GM12878 (cell line): Measurements from ENCODE around the gene ETV7.

Source experiments
- BRCA1 ChIP-seq: IDR thresholded peaks from 2 replicates; pipeline ENCODE4 v1.6.1; 2011; ENCODE audit warnings: low read depth, low read length, improper control_type of control experiment
- POLR2A ChIP-seq: IDR thresholded peaks from 2 replicates; pipeline ENCODE4 v1.6.1; 2011; ENCODE audit warnings: low read depth, mild to moderate bottlenecking, low read length
- RAD21 ChIP-seq: IDR thresholded peaks from 2 replicates; pipeline ENCODE4 v1.6.1; 2011; ENCODE audit warnings: mild to moderate bottlenecking, low read depth, low read length, moderate library complexity; ENCODE audit not compliant: insufficient read depth
- RELA ChIP-seq: fragments of 450-650 bp; IDR thresholded peaks from 2 replicates; pipeline ENCODE4 v1.8.0; 2014; ENCODE audit warnings: borderline replicate concordance; ENCODE audit not compliant: partially characterized antibody
- REST ChIP-seq: IDR thresholded peaks from 2 replicates; pipeline ENCODE4 v1.6.1; 2012; ENCODE audit warnings: mild to moderate bottlenecking, low read depth, low read length
- YY1 ChIP-seq: IDR thresholded peaks from 2 replicates; pipeline ENCODE4 v1.6.1; 2011; ENCODE audit warnings: low read depth, mild to moderate bottlenecking, low read length
- TF ChIP-seq, protein P1 (sequence below): IDR thresholded peaks from 2 replicates; pipeline ENCODE4 v1.6.1; 2011; ENCODE audit warnings: low read depth, low read length, improper control_type of control experiment, borderline replicate concordance
- TF ChIP-seq, protein P2 (sequence below), 3 experiments: IDR thresholded peaks in 2 of 3; conservative IDR thresholded peaks in 1 of 3; 2 replicates each; pipeline ENCODE4 v1.5.1; 2011; ENCODE audit warnings: low read depth in 3 of 3, low read length in 3 of 3, mild to moderate bottlenecking in 3 of 3, control low read depth in 2 of 3, moderate library complexity in 2 of 3, inconsistent platforms in 1 of 3, mixed read lengths in 1 of 3; ENCODE audit not compliant: control insufficient read depth in 2 of 3, insufficient read depth in 1 of 3; ENCODE audit errors: extremely low read depth in 1 of 3
- TF ChIP-seq, protein P3 (sequence below): IDR thresholded peaks from 2 replicates; pipeline ENCODE4 v1.6.1; 2012; ENCODE audit warnings: low read depth, low read length, improper control_type of control experiment

- TF ChIP-seq BRCA1, result no peak
- TF ChIP-seq, protein P1, sequence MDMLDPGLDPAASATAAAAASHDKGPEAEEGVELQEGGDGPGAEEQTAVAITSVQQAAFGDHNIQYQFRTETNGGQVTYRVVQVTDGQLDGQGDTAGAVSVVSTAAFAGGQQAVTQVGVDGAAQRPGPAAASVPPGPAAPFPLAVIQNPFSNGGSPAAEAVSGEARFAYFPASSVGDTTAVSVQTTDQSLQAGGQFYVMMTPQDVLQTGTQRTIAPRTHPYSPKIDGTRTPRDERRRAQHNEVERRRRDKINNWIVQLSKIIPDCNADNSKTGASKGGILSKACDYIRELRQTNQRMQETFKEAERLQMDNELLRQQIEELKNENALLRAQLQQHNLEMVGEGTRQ, result peak; percentile 91
- TF ChIP-seq RELA, result no peak
- no peak for TF ChIP-seq REST
- TF ChIP-seq, protein P2, sequence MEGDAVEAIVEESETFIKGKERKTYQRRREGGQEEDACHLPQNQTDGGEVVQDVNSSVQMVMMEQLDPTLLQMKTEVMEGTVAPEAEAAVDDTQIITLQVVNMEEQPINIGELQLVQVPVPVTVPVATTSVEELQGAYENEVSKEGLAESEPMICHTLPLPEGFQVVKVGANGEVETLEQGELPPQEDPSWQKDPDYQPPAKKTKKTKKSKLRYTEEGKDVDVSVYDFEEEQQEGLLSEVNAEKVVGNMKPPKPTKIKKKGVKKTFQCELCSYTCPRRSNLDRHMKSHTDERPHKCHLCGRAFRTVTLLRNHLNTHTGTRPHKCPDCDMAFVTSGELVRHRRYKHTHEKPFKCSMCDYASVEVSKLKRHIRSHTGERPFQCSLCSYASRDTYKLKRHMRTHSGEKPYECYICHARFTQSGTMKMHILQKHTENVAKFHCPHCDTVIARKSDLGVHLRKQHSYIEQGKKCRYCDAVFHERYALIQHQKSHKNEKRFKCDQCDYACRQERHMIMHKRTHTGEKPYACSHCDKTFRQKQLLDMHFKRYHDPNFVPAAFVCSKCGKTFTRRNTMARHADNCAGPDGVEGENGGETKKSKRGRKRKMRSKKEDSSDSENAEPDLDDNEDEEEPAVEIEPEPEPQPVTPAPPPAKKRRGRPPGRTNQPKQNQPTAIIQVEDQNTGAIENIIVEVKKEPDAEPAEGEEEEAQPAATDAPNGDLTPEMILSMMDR (IDR thresholded peaks at IDR 0.05 in 2 of 3, conservative IDR thresholded peaks at IDR 0.05 in 1 of 3; ENCODE audit: control insufficient read depth in 2 of 3, extremely low read depth in 1 of 3, insufficient read depth in 1 of 3, low read depth in 3 of 3, low read length in 3 of 3), result peak; percentile 74 to 84 (median 74)
- peak; percentile 74 for TF ChIP-seq RAD21
- peak; percentile 70; the same call in 1 of the 2 replicates for TF ChIP-seq YY1
- peak; percentile 80 for TF ChIP-seq POLR2A
- TF ChIP-seq, protein P3, sequence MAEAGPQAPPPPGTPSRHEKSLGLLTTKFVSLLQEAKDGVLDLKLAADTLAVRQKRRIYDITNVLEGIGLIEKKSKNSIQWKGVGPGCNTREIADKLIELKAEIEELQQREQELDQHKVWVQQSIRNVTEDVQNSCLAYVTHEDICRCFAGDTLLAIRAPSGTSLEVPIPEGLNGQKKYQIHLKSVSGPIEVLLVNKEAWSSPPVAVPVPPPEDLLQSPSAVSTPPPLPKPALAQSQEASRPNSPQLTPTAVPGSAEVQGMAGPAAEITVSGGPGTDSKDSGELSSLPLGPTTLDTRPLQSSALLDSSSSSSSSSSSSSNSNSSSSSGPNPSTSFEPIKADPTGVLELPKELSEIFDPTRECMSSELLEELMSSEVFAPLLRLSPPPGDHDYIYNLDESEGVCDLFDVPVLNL, result peak; percentile 80
Observed at GRCh38 chr6:36423101-36423824, 35.8 kb upstream of the ETV7 start.
